IMR-90 (cell line): ENCODE measurements around the gene TOM1L1.

ENCODE experiments used
- CEBPB ChIP-seq: IDR thresholded peaks from 2 replicates; pipeline ENCODE4 v1.6.1; 2012; ENCODE audit warnings: low read depth, low read length, improper control_type of control experiment
- MAZ ChIP-seq: IDR thresholded peaks from 2 replicates; pipeline ENCODE4 v1.6.1; 2012; ENCODE audit warnings: low read depth, mild to moderate bottlenecking, low read length, improper control_type of control experiment, moderate library complexity, borderline replicate concordance
- SMC3 ChIP-seq: fragments of 150-350 bp; IDR thresholded peaks from 2 replicates; pipeline ENCODE4 v1.6.1; 2016; ENCODE audit warnings: low read depth, mild to moderate bottlenecking, antibody characterized with exemption, low read length, moderate library complexity
- TF ChIP-seq, protein P1 (sequence below): conservative IDR thresholded peaks from 2 replicates; pipeline ENCODE4 v1.5.1; 2012; ENCODE audit warnings: mild to moderate bottlenecking, low read depth, low read length, improper control_type of control experiment
- TF ChIP-seq, protein P2 (sequence below): fragments of 150-350 bp; IDR thresholded peaks from 2 replicates; pipeline ENCODE4 v1.6.1; 2017; ENCODE audit warnings: mild to moderate bottlenecking, antibody characterized with exemption, low read length, low read depth

DNA sequence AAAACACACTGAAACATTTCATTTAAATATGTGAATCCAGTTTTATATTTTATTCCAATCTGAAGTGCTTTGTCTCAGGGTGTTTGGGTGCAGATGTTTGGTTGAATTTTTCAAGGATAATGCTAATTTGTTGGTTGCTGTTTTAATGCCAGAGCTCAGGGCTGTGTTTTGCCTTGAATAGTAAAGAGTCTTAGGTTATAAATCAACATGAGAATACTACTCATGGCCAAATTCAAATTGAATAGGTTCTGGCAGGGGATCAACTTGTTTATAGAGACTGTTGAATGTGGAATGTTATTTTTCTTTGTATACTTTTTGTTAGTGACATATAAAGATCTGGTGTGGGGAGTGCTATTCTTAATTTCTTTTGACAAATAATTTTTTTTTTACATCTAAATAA lies 18.8 kb downstream of the TOM1L1 start:
- TF ChIP-seq MAZ = no peak
- TF ChIP-seq CEBPB = no peak
- no peak for TF ChIP-seq SMC3
- TF ChIP-seq, protein P1, sequence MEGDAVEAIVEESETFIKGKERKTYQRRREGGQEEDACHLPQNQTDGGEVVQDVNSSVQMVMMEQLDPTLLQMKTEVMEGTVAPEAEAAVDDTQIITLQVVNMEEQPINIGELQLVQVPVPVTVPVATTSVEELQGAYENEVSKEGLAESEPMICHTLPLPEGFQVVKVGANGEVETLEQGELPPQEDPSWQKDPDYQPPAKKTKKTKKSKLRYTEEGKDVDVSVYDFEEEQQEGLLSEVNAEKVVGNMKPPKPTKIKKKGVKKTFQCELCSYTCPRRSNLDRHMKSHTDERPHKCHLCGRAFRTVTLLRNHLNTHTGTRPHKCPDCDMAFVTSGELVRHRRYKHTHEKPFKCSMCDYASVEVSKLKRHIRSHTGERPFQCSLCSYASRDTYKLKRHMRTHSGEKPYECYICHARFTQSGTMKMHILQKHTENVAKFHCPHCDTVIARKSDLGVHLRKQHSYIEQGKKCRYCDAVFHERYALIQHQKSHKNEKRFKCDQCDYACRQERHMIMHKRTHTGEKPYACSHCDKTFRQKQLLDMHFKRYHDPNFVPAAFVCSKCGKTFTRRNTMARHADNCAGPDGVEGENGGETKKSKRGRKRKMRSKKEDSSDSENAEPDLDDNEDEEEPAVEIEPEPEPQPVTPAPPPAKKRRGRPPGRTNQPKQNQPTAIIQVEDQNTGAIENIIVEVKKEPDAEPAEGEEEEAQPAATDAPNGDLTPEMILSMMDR = no peak
- TF ChIP-seq, protein P2, sequence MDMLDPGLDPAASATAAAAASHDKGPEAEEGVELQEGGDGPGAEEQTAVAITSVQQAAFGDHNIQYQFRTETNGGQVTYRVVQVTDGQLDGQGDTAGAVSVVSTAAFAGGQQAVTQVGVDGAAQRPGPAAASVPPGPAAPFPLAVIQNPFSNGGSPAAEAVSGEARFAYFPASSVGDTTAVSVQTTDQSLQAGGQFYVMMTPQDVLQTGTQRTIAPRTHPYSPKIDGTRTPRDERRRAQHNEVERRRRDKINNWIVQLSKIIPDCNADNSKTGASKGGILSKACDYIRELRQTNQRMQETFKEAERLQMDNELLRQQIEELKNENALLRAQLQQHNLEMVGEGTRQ = no peak
